HEK293 (cell line): ENCODE measurements around the gene DHRS11.

Experiments used
- EGR2 ChIP-seq: fragments of 450-650 bp; formaldehyde crosslinking; IDR thresholded peaks from 2 replicates; pipeline ENCODE4 v1.5.1; 2016; ENCODE audit warnings: low read depth, missing biosample characterization, missing genetic modification characterization
- HOXA7 ChIP-seq: sonication (generic); formaldehyde crosslinking; IDR thresholded peaks from 2 replicates; pipeline ENCODE4 v1.8.1; 2022; ENCODE audit warnings: missing genetic modification reagents, borderline replicate concordance
- MEIS1 ChIP-seq: sonication (generic); formaldehyde crosslinking; IDR thresholded peaks from 2 replicates; pipeline ENCODE4 v1.8.1; 2022; ENCODE audit warnings: missing genetic modification reagents, mild to moderate bottlenecking, borderline replicate concordance
- MYNN ChIP-seq: fragments of 450-650 bp; formaldehyde crosslinking; IDR thresholded peaks from 2 replicates; pipeline ENCODE4 v1.5.1; 2016; ENCODE audit warnings: missing biosample characterization, missing genetic modification characterization, borderline replicate concordance
- MZF1 ChIP-seq: fragments of 450-650 bp; formaldehyde crosslinking; IDR thresholded peaks from 2 replicates; pipeline ENCODE4 v1.5.1; 2017; ENCODE audit warnings: missing biosample characterization, missing genetic modification characterization, borderline replicate concordance
- SP2 ChIP-seq: fragments of 450-650 bp; formaldehyde crosslinking; IDR thresholded peaks from 2 replicates; pipeline ENCODE4 v1.5.1; 2016; ENCODE audit warnings: missing biosample characterization, missing genetic modification characterization
- SP3 ChIP-seq: fragments of 450-650 bp; formaldehyde crosslinking; IDR thresholded peaks from 2 replicates; pipeline ENCODE4 v1.5.1; 2016; ENCODE audit warnings: missing biosample characterization, missing genetic modification characterization
- ZIC2 ChIP-seq: fragments of 450-650 bp; formaldehyde crosslinking; IDR thresholded peaks from 2 replicates; pipeline ENCODE4 v1.5.1; 2016; ENCODE audit warnings: missing biosample characterization, missing genetic modification characterization
- ZNF10 ChIP-seq: fragments of 450-650 bp; formaldehyde crosslinking; IDR thresholded peaks from 2 replicates; pipeline ENCODE4 v1.5.1; 2017; ENCODE audit warnings: missing biosample characterization, missing genetic modification characterization
- ZNF202 ChIP-seq: fragments of 450-650 bp; formaldehyde crosslinking; IDR thresholded peaks from 2 replicates; pipeline ENCODE4 v1.5.1; 2016; ENCODE audit warnings: missing biosample characterization, missing genetic modification characterization, borderline replicate concordance
- ZNF223 ChIP-seq: fragments of 450-650 bp; formaldehyde crosslinking; IDR thresholded peaks from 2 replicates; pipeline ENCODE4 v1.5.1; 2016; ENCODE audit warnings: missing biosample characterization, missing genetic modification characterization
- ZNF23 ChIP-seq: fragments of 450-650 bp; formaldehyde crosslinking; IDR thresholded peaks from 2 replicates; pipeline ENCODE4 v1.5.1; 2016; ENCODE audit warnings: missing biosample characterization, missing genetic modification characterization, borderline replicate concordance
- ZNF239 ChIP-seq: fragments of 450-650 bp; formaldehyde crosslinking; IDR thresholded peaks from 2 replicates; pipeline ENCODE4 v1.5.1; 2016; ENCODE audit warnings: missing biosample characterization, missing genetic modification characterization
- ZNF510 ChIP-seq: fragments of 450-650 bp; formaldehyde crosslinking; IDR thresholded peaks from 2 replicates; pipeline ENCODE4 v1.5.1; 2018; ENCODE audit warnings: mild to moderate bottlenecking, missing genetic modification characterization, missing biosample characterization; ENCODE audit not compliant: insufficient replicate concordance
- ZNF530 ChIP-seq: fragments of 450-650 bp; formaldehyde crosslinking; IDR thresholded peaks from 2 replicates; pipeline ENCODE4 v1.5.1; 2016; ENCODE audit warnings: low read depth, missing biosample characterization, missing genetic modification characterization
- ZNF610 ChIP-seq: fragments of 450-650 bp; formaldehyde crosslinking; IDR thresholded peaks from 2 replicates; pipeline ENCODE4 v1.5.1; 2016; ENCODE audit warnings: missing biosample characterization, missing genetic modification characterization, borderline replicate concordance
- ZNF629 ChIP-seq: fragments of 450-650 bp; formaldehyde crosslinking; IDR thresholded peaks from 2 replicates; pipeline ENCODE4 v1.5.1; 2017; ENCODE audit warnings: missing biosample characterization, missing genetic modification characterization
- ZNF76 ChIP-seq: fragments of 450-650 bp; formaldehyde crosslinking; IDR thresholded peaks from 2 replicates; pipeline ENCODE4; 2016; ENCODE audit warnings: low read depth, missing biosample characterization, missing genetic modification characterization, borderline replicate concordance
- TF ChIP-seq, protein P1 (sequence below): fragments of 450-650 bp; formaldehyde crosslinking; IDR thresholded peaks from 2 replicates; pipeline ENCODE4 v1.5.1; 2016; ENCODE audit warnings: missing biosample characterization, missing genetic modification characterization
- TF ChIP-seq, protein P2 (sequence below): fragments of 450-650 bp; formaldehyde crosslinking; IDR thresholded peaks from 2 replicates; pipeline ENCODE4 v1.5.1; 2016; ENCODE audit warnings: missing biosample characterization, missing genetic modification characterization
- TF ChIP-seq, protein P3 (sequence below): fragments of 450-650 bp; formaldehyde crosslinking; IDR thresholded peaks from 2 replicates; pipeline ENCODE4 v1.5.1; 2016; ENCODE audit warnings: missing biosample characterization, missing genetic modification characterization
- TF ChIP-seq, protein P4 (sequence below): fragments of 450-650 bp; formaldehyde crosslinking; IDR thresholded peaks from 2 replicates; pipeline ENCODE4; 2016; ENCODE audit warnings: missing biosample characterization, missing genetic modification characterization
- TF ChIP-seq, protein P5 (sequence below): fragments of 450-650 bp; formaldehyde crosslinking; IDR thresholded peaks from 2 replicates; pipeline ENCODE4 v1.5.1; 2016; ENCODE audit warnings: missing biosample characterization, missing genetic modification characterization, low read depth
- TF ChIP-seq, protein P6 (sequence below): fragments of 450-650 bp; formaldehyde crosslinking; IDR thresholded peaks from 2 replicates; pipeline ENCODE4 v1.5.1; 2016; ENCODE audit warnings: missing biosample characterization, missing genetic modification characterization
- TF ChIP-seq, protein P7 (sequence below): fragments of 450-650 bp; formaldehyde crosslinking; IDR thresholded peaks from 2 replicates; pipeline ENCODE4 v1.5.1; 2017; ENCODE audit warnings: missing biosample characterization, missing genetic modification characterization

DHRS11 gene

DNA sequence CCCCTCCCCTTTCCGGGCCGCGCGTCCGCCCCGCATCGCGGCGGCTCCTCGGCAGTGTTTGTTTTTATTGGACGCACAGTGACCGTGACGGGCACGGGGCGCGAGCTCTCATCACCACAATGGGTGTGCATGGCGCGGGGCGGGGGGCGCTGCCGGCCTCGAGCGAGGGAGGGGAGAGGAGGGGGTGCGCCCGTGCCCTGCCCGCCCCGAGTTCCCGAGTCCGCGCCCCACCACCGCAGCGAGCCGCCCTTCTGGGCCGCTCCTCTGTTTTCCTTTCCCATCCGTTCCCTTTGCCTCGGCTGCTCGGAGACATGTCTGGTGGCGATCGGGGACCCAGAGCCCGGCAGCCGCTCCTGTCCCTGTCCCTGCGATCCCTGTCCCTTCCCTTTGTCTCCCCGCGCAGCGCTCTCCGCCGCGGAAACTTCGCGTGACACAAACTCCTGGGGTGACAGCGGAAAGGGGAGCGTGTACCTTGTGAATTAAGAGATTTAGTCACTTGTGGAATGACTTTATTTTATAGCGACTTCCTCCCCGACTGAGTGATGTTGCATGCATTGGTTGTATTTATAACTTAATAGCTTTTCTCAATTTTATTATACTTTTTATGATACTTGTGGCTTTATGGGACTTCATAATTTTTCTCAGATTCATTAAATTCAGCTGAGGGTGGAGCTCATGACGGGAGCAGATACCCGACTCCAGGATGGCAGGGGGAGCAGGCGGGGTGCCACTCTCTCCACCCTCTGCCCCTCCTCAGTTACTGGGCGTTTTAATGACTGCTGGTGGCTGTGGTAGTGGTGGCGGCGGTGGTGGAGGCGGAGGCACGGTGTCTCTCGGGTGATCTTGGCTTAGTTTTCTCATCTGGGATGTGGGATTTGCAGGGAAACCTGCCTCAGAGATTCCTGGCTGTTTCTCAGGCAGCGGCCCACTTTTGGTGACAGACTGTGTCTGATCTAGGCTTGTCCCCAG, 50.5 kb downstream of the DHRS11 start (continued):
- TF ChIP-seq, protein P1, sequence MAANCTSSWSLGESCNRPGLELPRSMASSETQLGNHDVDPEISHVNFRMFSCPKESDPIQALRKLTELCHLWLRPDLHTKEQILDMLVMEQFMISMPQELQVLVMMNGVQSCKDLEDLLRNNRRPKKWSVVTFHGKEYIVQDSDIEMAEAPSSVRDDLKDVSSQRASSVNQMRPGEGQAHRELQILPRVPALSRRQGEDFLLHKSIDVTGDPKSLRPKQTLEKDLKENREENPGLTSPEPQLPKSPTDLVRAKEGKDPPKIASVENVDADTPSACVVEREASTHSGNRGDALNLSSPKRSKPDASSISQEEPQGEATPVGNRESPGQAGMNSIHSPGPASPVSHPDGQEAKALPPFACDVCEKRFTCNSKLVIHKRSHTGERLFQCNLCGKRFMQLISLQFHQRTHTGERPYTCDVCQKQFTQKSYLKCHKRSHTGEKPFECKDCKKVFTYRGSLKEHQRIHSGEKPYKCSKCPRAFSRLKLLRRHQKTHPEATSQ (tag by site-specific recombination), result no peak
- TF ChIP-seq ZNF510 (no peak), ZNF239 (tag by site-specific recombination) (no peak), ZNF23 (tag by site-specific recombination) (no peak), ZNF530 (tag by site-specific recombination) (no peak), HOXA7 (CRISPR knock-in tag) (no peak), ZNF76 (no peak), ZNF223 (tag by site-specific recombination) (no peak), SP2 (tag by site-specific recombination) (peak; percentile 15; the same call in 1 of the 2 replicates), ZNF629 (no peak), MEIS1 (no peak), ZNF202 (no peak), ZNF610 (peak; percentile 78; the same call in 1 of the 2 replicates), MYNN (no peak), MZF1 (tag by site-specific recombination) (0 out of 2 replicates have a peak, but pooled peaks have one; percentile 24), ZIC2 (0 out of 2 replicates have a peak, but pooled peaks have one; percentile 32), SP3 (peak; percentile 62), ZNF10 (tag by site-specific recombination) (no peak), EGR2 (tag by site-specific recombination) (peak; percentile 82)
- TF ChIP-seq, protein P2, sequence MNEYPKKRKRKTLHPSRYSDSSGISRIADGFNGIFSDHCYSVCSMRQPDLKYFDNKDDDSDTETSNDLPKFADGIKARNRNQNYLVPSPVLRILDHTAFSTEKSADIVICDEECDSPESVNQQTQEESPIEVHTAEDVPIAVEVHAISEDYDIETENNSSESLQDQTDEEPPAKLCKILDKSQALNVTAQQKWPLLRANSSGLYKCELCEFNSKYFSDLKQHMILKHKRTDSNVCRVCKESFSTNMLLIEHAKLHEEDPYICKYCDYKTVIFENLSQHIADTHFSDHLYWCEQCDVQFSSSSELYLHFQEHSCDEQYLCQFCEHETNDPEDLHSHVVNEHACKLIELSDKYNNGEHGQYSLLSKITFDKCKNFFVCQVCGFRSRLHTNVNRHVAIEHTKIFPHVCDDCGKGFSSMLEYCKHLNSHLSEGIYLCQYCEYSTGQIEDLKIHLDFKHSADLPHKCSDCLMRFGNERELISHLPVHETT, result no peak
- TF ChIP-seq, protein P3, sequence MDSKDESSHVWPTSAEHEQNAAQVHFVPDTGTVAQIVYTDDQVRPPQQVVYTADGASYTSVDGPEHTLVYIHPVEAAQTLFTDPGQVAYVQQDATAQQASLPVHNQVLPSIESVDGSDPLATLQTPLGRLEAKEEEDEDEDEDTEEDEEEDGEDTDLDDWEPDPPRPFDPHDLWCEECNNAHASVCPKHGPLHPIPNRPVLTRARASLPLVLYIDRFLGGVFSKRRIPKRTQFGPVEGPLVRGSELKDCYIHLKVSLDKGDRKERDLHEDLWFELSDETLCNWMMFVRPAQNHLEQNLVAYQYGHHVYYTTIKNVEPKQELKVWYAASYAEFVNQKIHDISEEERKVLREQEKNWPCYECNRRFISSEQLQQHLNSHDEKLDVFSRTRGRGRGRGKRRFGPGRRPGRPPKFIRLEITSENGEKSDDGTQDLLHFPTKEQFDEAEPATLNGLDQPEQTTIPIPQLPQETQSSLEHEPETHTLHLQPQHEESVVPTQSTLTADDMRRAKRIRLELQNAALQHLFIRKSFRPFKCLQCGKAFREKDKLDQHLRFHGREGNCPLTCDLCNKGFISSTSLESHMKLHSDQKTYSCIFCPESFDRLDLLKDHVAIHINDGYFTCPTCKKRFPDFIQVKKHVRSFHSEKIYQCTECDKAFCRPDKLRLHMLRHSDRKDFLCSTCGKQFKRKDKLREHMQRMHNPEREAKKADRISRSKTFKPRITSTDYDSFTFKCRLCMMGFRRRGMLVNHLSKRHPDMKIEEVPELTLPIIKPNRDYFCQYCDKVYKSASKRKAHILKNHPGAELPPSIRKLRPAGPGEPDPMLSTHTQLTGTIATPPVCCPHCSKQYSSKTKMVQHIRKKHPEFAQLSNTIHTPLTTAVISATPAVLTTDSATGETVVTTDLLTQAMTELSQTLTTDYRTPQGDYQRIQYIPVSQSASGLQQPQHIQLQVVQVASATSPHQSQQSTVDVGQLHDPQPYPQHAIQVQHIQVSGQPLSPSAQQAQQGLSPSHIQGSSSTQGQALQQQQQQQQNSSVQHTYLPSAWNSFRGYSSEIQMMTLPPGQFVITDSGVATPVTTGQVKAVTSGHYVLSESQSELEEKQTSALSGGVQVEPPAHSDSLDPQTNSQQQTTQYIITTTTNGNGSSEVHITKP (tag by site-specific recombination), result no peak; the same call in 1 of the 2 replicates
- TF ChIP-seq, protein P4, sequence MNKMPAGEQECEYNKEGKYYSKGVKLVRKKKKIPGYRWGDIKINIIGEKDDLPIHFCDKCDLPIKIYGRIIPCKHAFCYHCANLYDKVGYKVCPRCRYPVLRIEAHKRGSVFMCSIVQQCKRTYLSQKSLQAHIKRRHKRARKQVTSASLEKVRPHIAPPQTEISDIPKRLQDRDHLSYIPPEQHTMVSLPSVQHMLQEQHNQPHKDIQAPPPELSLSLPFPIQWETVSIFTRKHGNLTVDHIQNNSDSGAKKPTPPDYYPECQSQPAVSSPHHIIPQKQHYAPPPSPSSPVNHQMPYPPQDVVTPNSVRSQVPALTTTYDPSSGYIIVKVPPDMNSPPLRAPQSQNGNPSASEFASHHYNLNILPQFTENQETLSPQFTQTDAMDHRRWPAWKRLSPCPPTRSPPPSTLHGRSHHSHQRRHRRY (tag by site-specific recombination), result no peak
- TF ChIP-seq, protein P5, sequence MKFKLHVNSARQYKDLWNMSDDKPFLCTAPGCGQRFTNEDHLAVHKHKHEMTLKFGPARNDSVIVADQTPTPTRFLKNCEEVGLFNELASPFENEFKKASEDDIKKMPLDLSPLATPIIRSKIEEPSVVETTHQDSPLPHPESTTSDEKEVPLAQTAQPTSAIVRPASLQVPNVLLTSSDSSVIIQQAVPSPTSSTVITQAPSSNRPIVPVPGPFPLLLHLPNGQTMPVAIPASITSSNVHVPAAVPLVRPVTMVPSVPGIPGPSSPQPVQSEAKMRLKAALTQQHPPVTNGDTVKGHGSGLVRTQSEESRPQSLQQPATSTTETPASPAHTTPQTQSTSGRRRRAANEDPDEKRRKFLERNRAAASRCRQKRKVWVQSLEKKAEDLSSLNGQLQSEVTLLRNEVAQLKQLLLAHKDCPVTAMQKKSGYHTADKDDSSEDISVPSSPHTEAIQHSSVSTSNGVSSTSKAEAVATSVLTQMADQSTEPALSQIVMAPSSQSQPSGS (tag by site-specific recombination), result no peak
- TF ChIP-seq, protein P6, sequence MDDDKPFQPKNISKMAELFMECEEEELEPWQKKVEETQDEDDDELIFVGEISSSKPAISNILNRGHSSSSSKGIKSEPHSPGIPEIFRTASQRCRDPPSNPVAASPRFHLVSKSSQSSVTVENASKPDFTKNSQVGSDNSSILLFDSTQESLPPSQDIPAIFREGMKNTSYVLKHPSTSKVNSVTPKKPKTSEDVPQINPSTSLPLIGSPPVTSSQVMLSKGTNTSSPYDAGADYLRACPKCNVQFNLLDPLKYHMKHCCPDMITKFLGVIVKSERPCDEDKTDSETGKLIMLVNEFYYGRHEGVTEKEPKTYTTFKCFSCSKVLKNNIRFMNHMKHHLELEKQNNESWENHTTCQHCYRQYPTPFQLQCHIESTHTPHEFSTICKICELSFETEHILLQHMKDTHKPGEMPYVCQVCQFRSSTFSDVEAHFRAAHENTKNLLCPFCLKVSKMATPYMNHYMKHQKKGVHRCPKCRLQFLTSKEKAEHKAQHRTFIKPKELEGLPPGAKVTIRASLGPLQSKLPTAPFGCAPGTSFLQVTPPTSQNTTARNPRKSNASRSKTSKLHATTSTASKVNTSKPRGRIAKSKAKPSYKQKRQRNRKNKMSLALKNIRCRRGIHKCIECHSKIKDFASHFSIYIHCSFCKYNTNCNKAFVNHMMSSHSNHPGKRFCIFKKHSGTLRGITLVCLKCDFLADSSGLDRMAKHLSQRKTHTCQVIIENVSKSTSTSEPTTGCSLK, result no peak
- TF ChIP-seq, protein P7, sequence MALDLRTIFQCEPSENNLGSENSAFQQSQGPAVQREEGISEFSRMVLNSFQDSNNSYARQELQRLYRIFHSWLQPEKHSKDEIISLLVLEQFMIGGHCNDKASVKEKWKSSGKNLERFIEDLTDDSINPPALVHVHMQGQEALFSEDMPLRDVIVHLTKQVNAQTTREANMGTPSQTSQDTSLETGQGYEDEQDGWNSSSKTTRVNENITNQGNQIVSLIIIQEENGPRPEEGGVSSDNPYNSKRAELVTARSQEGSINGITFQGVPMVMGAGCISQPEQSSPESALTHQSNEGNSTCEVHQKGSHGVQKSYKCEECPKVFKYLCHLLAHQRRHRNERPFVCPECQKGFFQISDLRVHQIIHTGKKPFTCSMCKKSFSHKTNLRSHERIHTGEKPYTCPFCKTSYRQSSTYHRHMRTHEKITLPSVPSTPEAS (tag by site-specific recombination), result no peak
